Measurements from ENCODE around the gene MAPK8IP3.
"Not testable (repeated sequence)": the region's sequence is repeated elsewhere in the genome, so short reads cannot be mapped to it uniquely, and the experiment has no call there.

Gene MAPK8IP3

GRCh38 chr16:1723450-1724147, 17.6 kb downstream of the MAPK8IP3 start:
- Histone ChIP-seq H3K9ac (peak overlapping the region; percentile 18; the same call in 1 of the 2 replicates), H3K4me1 (peaks cover 64% of the 10 kb centered on the region), H3K4me3 (no peak overlapping the region), H3K4me2 (peak overlapping the region; percentile 75), H3K27ac (peak overlapping the region; percentile 78), H3K27me3 (no peaks in the 10 kb centered on the region), H3K36me3 (peaks cover 49% of the 10 kb centered on the region), H4K20me1 (peaks cover 71% of the 10 kb centered on the region), H3K9me3 (no peaks in the 10 kb centered on the region)
- no peak for TF ChIP-seq Cebpa-rat (IDR thresholded peaks at IDR 0.05)

GRCh38 chr16:1724491-1724890, 18.5 kb downstream of the MAPK8IP3 start:
- H3K9ac ChIP-seq: 0 out of 2 replicates have a peak overlapping the region, but pooled peaks have one; percentile 18

GRCh38 chr16:1726661-1727502, 20.9 kb downstream of the MAPK8IP3 start:
- peaks cover 65% of the 10 kb centered on the region for H4K20me1 ChIP-seq
- H3K9me3 ChIP-seq: no peaks in the 10 kb centered on the region
- peaks cover 39% of the 10 kb centered on the region for H3K4me1 ChIP-seq
- peaks cover 80% of the 10 kb centered on the region for H3K36me3 ChIP-seq
- H3K9ac ChIP-seq: no peak overlapping the region; the same call in 1 of the 2 replicates
- H3K4me2 ChIP-seq: no peak overlapping the region
- no peak overlapping the region for H3K27ac ChIP-seq
- no peak overlapping the region for H3K4me3 ChIP-seq
- no peaks in the 10 kb centered on the region for H3K27me3 ChIP-seq
- no peak for TF ChIP-seq Cebpa-rat (IDR thresholded peaks at IDR 0.05)

More at GRCh38 chr16:1724491-1724890, 18.5 kb downstream of the MAPK8IP3 start:
- H3K4me1 ChIP-seq: peaks cover 56% of the 10 kb centered on the region
- no peaks in the 10 kb centered on the region for H3K27me3 ChIP-seq
- H3K36me3 ChIP-seq: peaks cover 58% of the 10 kb centered on the region
- H3K4me2 ChIP-seq: peak overlapping the region; percentile 75
- peak overlapping the region; percentile 35 for H3K27ac ChIP-seq
- H3K4me3 ChIP-seq: no peak overlapping the region
- peaks cover 70% of the 10 kb centered on the region for H4K20me1 ChIP-seq
- TF ChIP-seq Cebpa-rat (IDR thresholded peaks at IDR 0.05): no peak
- no peaks in the 10 kb centered on the region for H3K9me3 ChIP-seq

GRCh38 chr16:1727651-1728624, 21.9 kb downstream of the MAPK8IP3 start:
- H3K4me2 ChIP-seq: no peak overlapping the region
- peaks cover 90% of the 10 kb centered on the region for H3K36me3 ChIP-seq
- H3K4me1 ChIP-seq: peaks cover 28% of the 10 kb centered on the region
- H3K27me3 ChIP-seq: no peaks in the 10 kb centered on the region
- peaks cover under 1% of the 10 kb centered on the region; the same call in 1 of the 2 replicates for H3K9me3 ChIP-seq
- no peak overlapping the region for H3K4me3 ChIP-seq
- H3K9ac ChIP-seq: no peak overlapping the region
- H4K20me1 ChIP-seq: peaks cover 73% of the 10 kb centered on the region
- TF ChIP-seq Cebpa-rat (IDR thresholded peaks at IDR 0.05): no peak
- no peak overlapping the region for H3K27ac ChIP-seq

GRCh38 chr16:1729026-1729425, 23.0 kb downstream of the MAPK8IP3 start:
- Histone ChIP-seq H3K4me1 (peaks cover 17% of the 10 kb centered on the region), H3K9me3 (peaks cover 11% of the 10 kb centered on the region), H3K9ac (no peak overlapping the region), H3K4me3 (no peak overlapping the region), H4K20me1 (peaks cover 73% of the 10 kb centered on the region), H3K27me3 (no peaks in the 10 kb centered on the region), H3K36me3 (peaks cover 98% of the 10 kb centered on the region), H3K4me2 (no peak overlapping the region), H3K27ac (no peak overlapping the region)
- no peak for TF ChIP-seq Cebpa-rat (IDR thresholded peaks at IDR 0.05)

GRCh38 chr16:1729445-1729844, 23.4 kb downstream of the MAPK8IP3 start:
- Histone ChIP-seq H3K4me1 (peaks cover 13% of the 10 kb centered on the region), H4K20me1 (peaks cover 73% of the 10 kb centered on the region), H3K4me2 (no peak overlapping the region), H3K9me3 (peaks cover 15% of the 10 kb centered on the region), H3K9ac (no peak overlapping the region), H3K36me3 (peaks cover 98% of the 10 kb centered on the region), H3K4me3 (no peak overlapping the region), H3K27ac (no peak overlapping the region), H3K27me3 (no peaks in the 10 kb centered on the region)
- TF ChIP-seq Cebpa-rat (IDR thresholded peaks at IDR 0.05): no peak

- H3K4me3 ChIP-seq: no peak overlapping the region
- no peak overlapping the region for H3K27ac ChIP-seq
- H3K9me3 ChIP-seq: peaks cover 32% of the 10 kb centered on the region
- TF ChIP-seq Cebpa-rat (IDR thresholded peaks at IDR 0.05): no peak
- H3K4me1 ChIP-seq: no peaks in the 10 kb centered on the region
- no peak overlapping the region for H3K9ac ChIP-seq
- H3K4me2 ChIP-seq: no peak overlapping the region
- H3K27me3 ChIP-seq: no peaks in the 10 kb centered on the region
- peaks cover 95% of the 10 kb centered on the region for H3K36me3 ChIP-seq
- peaks cover 73% of the 10 kb centered on the region for H4K20me1 ChIP-seq
Observed at GRCh38 chr16:1731073-1731472, 25.1 kb downstream of the MAPK8IP3 start.

- Histone ChIP-seq H3K36me3 (peaks cover 90% of the 10 kb centered on the region), H3K4me1 (no peaks in the 10 kb centered on the region), H3K27me3 (no peaks in the 10 kb centered on the region), H3K27ac (no peak overlapping the region), H3K9me3 (peaks cover 37% of the 10 kb centered on the region), H3K9ac (no peak overlapping the region), H3K4me2 (no peak overlapping the region), H3K4me3 (no peak overlapping the region), H4K20me1 (peaks cover 67% of the 10 kb centered on the region)
- TF ChIP-seq Cebpa-rat (IDR thresholded peaks at IDR 0.05): no peak
Observed at GRCh38 chr16:1731603-1732002, 25.6 kb downstream of the MAPK8IP3 start.

- Histone ChIP-seq H3K9ac (no peak overlapping the region), H3K4me3 (no peak overlapping the region), H3K4me2 (no peak overlapping the region), H3K27ac (no peak overlapping the region), H3K27me3 (no peaks in the 10 kb centered on the region), H3K4me1 (no peaks in the 10 kb centered on the region), H3K36me3 (peaks cover 85% of the 10 kb centered on the region), H4K20me1 (peaks cover 63% of the 10 kb centered on the region), H3K9me3 (peaks cover 42% of the 10 kb centered on the region)
- no peak for TF ChIP-seq Cebpa-rat (IDR thresholded peaks at IDR 0.05)
Observed at GRCh38 chr16:1732071-1732470, 26.1 kb downstream of the MAPK8IP3 start.

- not testable (repeated sequence) for H3K9ac ChIP-seq, H3K27ac ChIP-seq, H3K4me2 ChIP-seq
Observed at GRCh38 chr16:1732551-1732987, 26.6 kb downstream of the MAPK8IP3 start.

More at GRCh38 chr16:1732551-1732987, 26.6 kb downstream of the MAPK8IP3 start:
- H3K27me3 ChIP-seq, H3K4me1 ChIP-seq, H3K4me3 ChIP-seq: not testable (repeated sequence)
- peaks cover 58% of the 10 kb centered on the region for H4K20me1 ChIP-seq
- H3K9me3 ChIP-seq: peaks cover 47% of the 10 kb centered on the region
- H3K36me3 ChIP-seq: peaks cover 80% of the 10 kb centered on the region
